ENCODE data around the gene SREK1. TPM values are rescaled to one million over a fixed set of nuclear protein-coding genes. Genes with fewer than 3 reads are reported as not detected.
"Not testable (repeated sequence)": the region's sequence is repeated elsewhere in the genome, so short reads cannot be mapped to it uniquely, and the experiment has no call there.

SREK1 gene
- total RNA-seq, 1 experiment from 2014 or later: 95.9 TPM

- Histone ChIP-seq H3K27ac (ENCODE audit: low read depth, low read length, poor library complexity, severe bottlenecking) (no peak overlapping the region), H3K4me1 (ENCODE audit: insufficient read depth, low read length, poor library complexity, severe bottlenecking) (no peaks in the 10 kb centered on the region), H3K27me3 (replicated peaks; ENCODE audit: insufficient read depth, low read depth, low read length, poor library complexity) (no peaks in the 10 kb centered on the region), H3K9me3 (ENCODE audit: low read depth, low read length, poor library complexity, severe bottlenecking) (no peaks in the 10 kb centered on the region), H3K36me3 (ENCODE audit: insufficient read depth, low read length, poor library complexity, severe bottlenecking) (no peaks in the 10 kb centered on the region), H3K4me3 (ENCODE audit: low read depth, low read length, poor library complexity, severe bottlenecking) (no peak overlapping the region)
- no TSS peak for BruUV-seq (replicated peaks)
- intact Hi-C loops (cut with micrococcal nuclease; ENCODE audit: unreplicated experiment): no loop called here
- ChIA-PET POLR2A (ENCODE audit: low non-redundant PET) (no interaction called here), CTCF (no interaction called here)
- DNase-seq (ENCODE audit: low spot score): no peak
- no peak for TF ChIP-seq EZH2 (IDR thresholded peaks at IDR 0.05; ENCODE audit: borderline replicate concordance, low read depth, low read length, poor library complexity, severe bottlenecking)
- no peak for TF ChIP-seq CTCF (conservative IDR thresholded peaks at IDR 0.05; ENCODE audit: low read depth, low read length)
Measured at GRCh38 chr5:66134407-66134861, 9.7 kb upstream of the SREK1 start.

GRCh38 chr5:66136053-66136452, 8.0 kb upstream of the SREK1 start:
- no peaks in the 10 kb centered on the region for H3K27me3 ChIP-seq (replicated peaks; ENCODE audit: insufficient read depth, low read depth, low read length, poor library complexity)
- intact Hi-C loops (cut with micrococcal nuclease; ENCODE audit: unreplicated experiment): no loop called here

GRCh38 chr5:66136944-66137343, 7.2 kb upstream of the SREK1 start:
- intact Hi-C loops (cut with micrococcal nuclease; ENCODE audit: unreplicated experiment); DNase-seq (ENCODE audit: low spot score); H3K27me3 ChIP-seq (replicated peaks; ENCODE audit: insufficient read depth, low read depth, low read length, poor library complexity); H3K27ac ChIP-seq (ENCODE audit: low read depth, low read length, poor library complexity, severe bottlenecking); BruUV-seq (replicated peaks); CTCF ChIA-PET; H3K4me3 ChIP-seq (ENCODE audit: low read depth, low read length, poor library complexity, severe bottlenecking); H3K9me3 ChIP-seq (ENCODE audit: low read depth, low read length, poor library complexity, severe bottlenecking); POLR2A ChIA-PET (ENCODE audit: low non-redundant PET); H3K4me1 ChIP-seq (ENCODE audit: insufficient read depth, low read length, poor library complexity, severe bottlenecking); H3K36me3 ChIP-seq (ENCODE audit: insufficient read depth, low read length, poor library complexity, severe bottlenecking): not testable (repeated sequence)

More at GRCh38 chr5:66136053-66136452, 8.0 kb upstream of the SREK1 start:
- POLR2A ChIA-PET (ENCODE audit: low non-redundant PET): no interaction called here
- Histone ChIP-seq H3K9me3 (ENCODE audit: low read depth, low read length, poor library complexity, severe bottlenecking) (no peaks in the 10 kb centered on the region), H3K4me1 (ENCODE audit: insufficient read depth, low read length, poor library complexity, severe bottlenecking) (no peaks in the 10 kb centered on the region), H3K27ac (ENCODE audit: low read depth, low read length, poor library complexity, severe bottlenecking) (no peak overlapping the region), H3K4me3 (ENCODE audit: low read depth, low read length, poor library complexity, severe bottlenecking) (no peak overlapping the region), H3K36me3 (ENCODE audit: insufficient read depth, low read length, poor library complexity, severe bottlenecking) (no peaks in the 10 kb centered on the region)
- CTCF ChIA-PET: no interaction called here
- no TSS peak for BruUV-seq (replicated peaks)
- DNase-seq (ENCODE audit: low spot score): no peak
- TF ChIP-seq CTCF (conservative IDR thresholded peaks at IDR 0.05; ENCODE audit: low read depth, low read length) (no peak), EZH2 (IDR thresholded peaks at IDR 0.05; ENCODE audit: borderline replicate concordance, low read depth, low read length, poor library complexity, severe bottlenecking) (no peak)

GRCh38 chr5:66138637-66139317, 5.3 kb upstream of the SREK1 start:
- no peaks in the 10 kb centered on the region for H3K27me3 ChIP-seq (replicated peaks; ENCODE audit: insufficient read depth, low read depth, low read length, poor library complexity)
- peaks cover 5% of the 10 kb centered on the region for H3K4me1 ChIP-seq (ENCODE audit: insufficient read depth, low read length, poor library complexity, severe bottlenecking)
- DNase-seq (ENCODE audit: low spot score): no peak
- POLR2A ChIA-PET (ENCODE audit: low non-redundant PET): no interaction called here
- intact Hi-C loops (cut with micrococcal nuclease; ENCODE audit: unreplicated experiment): no loop called here
- CTCF ChIA-PET: no interaction called here
- H3K27ac ChIP-seq (ENCODE audit: low read depth, low read length, poor library complexity, severe bottlenecking): no peak overlapping the region
- H3K4me3 ChIP-seq (ENCODE audit: low read depth, low read length, poor library complexity, severe bottlenecking): no peak overlapping the region
- H3K9me3 ChIP-seq (ENCODE audit: low read depth, low read length, poor library complexity, severe bottlenecking): no peaks in the 10 kb centered on the region
- TF ChIP-seq CTCF (conservative IDR thresholded peaks at IDR 0.05; ENCODE audit: low read depth, low read length): no peak
- TF ChIP-seq EZH2 (IDR thresholded peaks at IDR 0.05; ENCODE audit: borderline replicate concordance, low read depth, low read length, poor library complexity, severe bottlenecking): no peak
- H3K36me3 ChIP-seq (ENCODE audit: insufficient read depth, low read length, poor library complexity, severe bottlenecking): no peaks in the 10 kb centered on the region
- no TSS peak for BruUV-seq (replicated peaks)
